Panc1 (cell line): Measurements from ENCODE around the gene RPL23. TPM values are rescaled to one million over a fixed set of nuclear protein-coding genes. Genes with fewer than 3 reads are reported as not detected.

Experiments
- ATAC-seq: fragments of 200-7000 bp; cut with Tn5 transposase; 2 replicates; pipeline ENCODE4 v1.9.1; 2020; ENCODE audit warnings: mild to moderate bottlenecking, moderate library complexity
- BruUV-seq: library from RNA; stranded (reverse); fragments of 400-500 nt; replicated peaks from 2 replicates; lab custom pipeline; 2021; lab: Mats Ljungman, UMichigan
- CTCF ChIA-PET: fragments of 300-600 bp; sonication (Branson Sonifier 250); formaldehyde crosslinking; loops from one replicate; lab custom pipeline; 2022; ENCODE audit warnings: antibody characterized with exemption; lab: Charles Lee
- POLR2A ChIA-PET: fragments of 300-600 bp; sonication (Branson Sonifier 250); formaldehyde crosslinking; loops from one replicate; lab custom pipeline; 2022; ENCODE audit warnings: antibody characterized with exemption; lab: Charles Lee
- DNase-seq: peaks from one replicate; pipeline ENCODE4 v3.0.0-alpha.2; 2010; ENCODE audit warnings: low read depth, low spot score
- H3K27ac ChIP-seq: 2 replicates; pipeline ENCODE4 v1.5.1; 2011; ENCODE audit warnings: mild to moderate bottlenecking, low read length, inconsistent platforms
- H3K27me3 ChIP-seq: fragments of 200-500 bp; sonication (Bioruptor generic); 2 replicates; pipeline ENCODE4 v1.6.0; 2014; ENCODE audit warnings: low read length, inconsistent platforms; ENCODE audit not compliant: control insufficient read depth, insufficient read depth
- H3K36me3 ChIP-seq: fragments of 200-500 bp; sonication (Bioruptor generic); 2 replicates; pipeline ENCODE4 v1.5.1; 2014; ENCODE audit warnings: inconsistent platforms, mild to moderate bottlenecking, low read length, moderate library complexity; ENCODE audit not compliant: control insufficient read depth, insufficient read depth
- H3K4me1 ChIP-seq: 2 replicates; pipeline ENCODE4 v1.5.1; 2011; ENCODE audit warnings: inconsistent platforms, mild to moderate bottlenecking, low read length, moderate library complexity; ENCODE audit not compliant: control insufficient read depth, insufficient read depth
- H3K4me3 ChIP-seq, 2 experiments: 2 replicates each; pipeline ENCODE4 v1.5.1; 2011 to 2012; ENCODE audit warnings: low read depth in 2 of 2, low read length in 2 of 2, mild to moderate bottlenecking in 2 of 2, inconsistent platforms in 1 of 2, moderate library complexity in 1 of 2
- H3K9me3 ChIP-seq: fragments of 200-500 bp; sonication (Bioruptor generic); 2 replicates; pipeline ENCODE4 v1.5.1; 2014; ENCODE audit warnings: low read depth, mild to moderate bottlenecking, inconsistent platforms, low read length, moderate library complexity; ENCODE audit not compliant: control insufficient read depth, insufficient read depth
- POLR2AphosphoS5 ChIP-seq: IDR thresholded peaks from 2 replicates; pipeline ENCODE4 v1.6.1; 2012; ENCODE audit warnings: mild to moderate bottlenecking, low read depth, low read length, moderate library complexity
- SIN3A ChIP-seq: IDR thresholded peaks from 2 replicates; pipeline ENCODE4 v1.6.1; 2012; ENCODE audit warnings: low read depth, mild to moderate bottlenecking, low read length, moderate library complexity, borderline replicate concordance; ENCODE audit not compliant: insufficient read depth
- TCF7L2 ChIP-seq: IDR thresholded peaks from 2 replicates; pipeline ENCODE4 v1.6.1; 2011; ENCODE audit warnings: mild to moderate bottlenecking, low read depth, low read length, inconsistent platforms
- in situ Hi-C: cut with HindIII; loops from 2 replicates; pipeline ENCODE4 v1.10.0; 2016; ENCODE audit warnings: low sequenced_read_pairs, low pct_unique_long_range_greater_than_20kb
- intact Hi-C: fragments of 100-400 bp; cut with micrococcal nuclease; formaldehyde crosslinking; loops from one replicate; pipeline ENCODE4 v1.10.0; 2022; ENCODE audit not compliant: unreplicated experiment
- total RNA-seq: library from RNA; stranded (reverse); gene quantifications from one replicate; pipeline ENCODE4 v1.2.1, GENCODE V29; 2021; ENCODE audit not compliant: unreplicated experiment
- TF ChIP-seq, protein P1 (sequence below), 2 experiments: IDR thresholded peaks; 2 replicates each; pipeline ENCODE4 v1.6.1; 2011 to 2012; ENCODE audit warnings: low read depth in 2 of 2, control low read depth in 1 of 2, low read length in 1 of 2, mild to moderate bottlenecking in 1 of 2, moderate library complexity in 1 of 2; ENCODE audit not compliant: insufficient read depth in 1 of 2
- TF ChIP-seq, protein P2 (sequence below): fragments of 450-650 bp; IDR thresholded peaks from 2 replicates; pipeline ENCODE4 v1.5.1; 2017; ENCODE audit warnings: mild to moderate bottlenecking

The RPL23 gene
- total RNA-seq, 1 experiment from 2014 or later, result 649 TPM

GRCh38 chr17:38881600-38882191 lies 28.2 kb upstream of the RPL23 start:
- in situ Hi-C loops, result no loop called here
- DNase-seq, result no peak
- H3K9me3 ChIP-seq, result no peaks in the 10 kb centered on the region
- H3K4me1 ChIP-seq, result peaks cover 53% of the 10 kb centered on the region
- intact Hi-C loops, result no loop called here
- BruUV-seq, result no TSS peak
- no peak overlapping the region; the same call in 1 of the 2 replicates for H3K27ac ChIP-seq
- H3K27me3 ChIP-seq, result no peaks in the 10 kb centered on the region
- no peak overlapping the region for H3K4me3 ChIP-seq
- POLR2A ChIA-PET, result no interaction called here
- TF ChIP-seq SIN3A, result no peak
- TF ChIP-seq, protein P1, sequence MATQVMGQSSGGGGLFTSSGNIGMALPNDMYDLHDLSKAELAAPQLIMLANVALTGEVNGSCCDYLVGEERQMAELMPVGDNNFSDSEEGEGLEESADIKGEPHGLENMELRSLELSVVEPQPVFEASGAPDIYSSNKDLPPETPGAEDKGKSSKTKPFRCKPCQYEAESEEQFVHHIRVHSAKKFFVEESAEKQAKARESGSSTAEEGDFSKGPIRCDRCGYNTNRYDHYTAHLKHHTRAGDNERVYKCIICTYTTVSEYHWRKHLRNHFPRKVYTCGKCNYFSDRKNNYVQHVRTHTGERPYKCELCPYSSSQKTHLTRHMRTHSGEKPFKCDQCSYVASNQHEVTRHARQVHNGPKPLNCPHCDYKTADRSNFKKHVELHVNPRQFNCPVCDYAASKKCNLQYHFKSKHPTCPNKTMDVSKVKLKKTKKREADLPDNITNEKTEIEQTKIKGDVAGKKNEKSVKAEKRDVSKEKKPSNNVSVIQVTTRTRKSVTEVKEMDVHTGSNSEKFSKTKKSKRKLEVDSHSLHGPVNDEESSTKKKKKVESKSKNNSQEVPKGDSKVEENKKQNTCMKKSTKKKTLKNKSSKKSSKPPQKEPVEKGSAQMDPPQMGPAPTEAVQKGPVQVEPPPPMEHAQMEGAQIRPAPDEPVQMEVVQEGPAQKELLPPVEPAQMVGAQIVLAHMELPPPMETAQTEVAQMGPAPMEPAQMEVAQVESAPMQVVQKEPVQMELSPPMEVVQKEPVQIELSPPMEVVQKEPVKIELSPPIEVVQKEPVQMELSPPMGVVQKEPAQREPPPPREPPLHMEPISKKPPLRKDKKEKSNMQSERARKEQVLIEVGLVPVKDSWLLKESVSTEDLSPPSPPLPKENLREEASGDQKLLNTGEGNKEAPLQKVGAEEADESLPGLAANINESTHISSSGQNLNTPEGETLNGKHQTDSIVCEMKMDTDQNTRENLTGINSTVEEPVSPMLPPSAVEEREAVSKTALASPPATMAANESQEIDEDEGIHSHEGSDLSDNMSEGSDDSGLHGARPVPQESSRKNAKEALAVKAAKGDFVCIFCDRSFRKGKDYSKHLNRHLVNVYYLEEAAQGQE (IDR thresholded peaks at IDR 0.05; ENCODE audit: insufficient read depth in 1 of 2, low read depth in 2 of 2, low read length in 1 of 2), result no peak
- no peak for TF ChIP-seq POLR2AphosphoS5
- TF ChIP-seq TCF7L2, result no peak
- TF ChIP-seq, protein P2, sequence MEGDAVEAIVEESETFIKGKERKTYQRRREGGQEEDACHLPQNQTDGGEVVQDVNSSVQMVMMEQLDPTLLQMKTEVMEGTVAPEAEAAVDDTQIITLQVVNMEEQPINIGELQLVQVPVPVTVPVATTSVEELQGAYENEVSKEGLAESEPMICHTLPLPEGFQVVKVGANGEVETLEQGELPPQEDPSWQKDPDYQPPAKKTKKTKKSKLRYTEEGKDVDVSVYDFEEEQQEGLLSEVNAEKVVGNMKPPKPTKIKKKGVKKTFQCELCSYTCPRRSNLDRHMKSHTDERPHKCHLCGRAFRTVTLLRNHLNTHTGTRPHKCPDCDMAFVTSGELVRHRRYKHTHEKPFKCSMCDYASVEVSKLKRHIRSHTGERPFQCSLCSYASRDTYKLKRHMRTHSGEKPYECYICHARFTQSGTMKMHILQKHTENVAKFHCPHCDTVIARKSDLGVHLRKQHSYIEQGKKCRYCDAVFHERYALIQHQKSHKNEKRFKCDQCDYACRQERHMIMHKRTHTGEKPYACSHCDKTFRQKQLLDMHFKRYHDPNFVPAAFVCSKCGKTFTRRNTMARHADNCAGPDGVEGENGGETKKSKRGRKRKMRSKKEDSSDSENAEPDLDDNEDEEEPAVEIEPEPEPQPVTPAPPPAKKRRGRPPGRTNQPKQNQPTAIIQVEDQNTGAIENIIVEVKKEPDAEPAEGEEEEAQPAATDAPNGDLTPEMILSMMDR, result no peak
- CTCF ChIA-PET, result no interaction called here
- no peak for ATAC-seq
- H3K36me3 ChIP-seq, result no peaks in the 10 kb centered on the region; the same call in 1 of the 2 replicates

- TF ChIP-seq, protein P1 (IDR thresholded peaks at IDR 0.05; ENCODE audit: insufficient read depth in 1 of 2, low read depth in 2 of 2, low read length in 1 of 2), result no peak
- TF ChIP-seq POLR2AphosphoS5 (no peak), SIN3A (no peak), TCF7L2 (no peak)
- TF ChIP-seq, protein P2, result no peak
- Histone ChIP-seq H3K27me3 (no peaks in the 10 kb centered on the region), H3K36me3 (no peaks in the 10 kb centered on the region; the same call in 1 of the 2 replicates), H3K4me3 (no peak overlapping the region), H3K27ac (peak overlapping the region; percentile 71), H3K4me1 (peaks cover 55% of the 10 kb centered on the region), H3K9me3 (no peaks in the 10 kb centered on the region)
- intact Hi-C loops, result no loop called here
- in situ Hi-C loops, result no loop called here
- ChIA-PET CTCF (no interaction called here), POLR2A (no interaction called here)
- BruUV-seq, result no TSS peak
- peak; percentile 58 for ATAC-seq
- no peak for DNase-seq
These were observed 26.6 kb upstream of the RPL23 start for GRCh38 chr17:38879878-38880665.
